Natural killer cell (primary cell): Measurements from ENCODE around the gene EIF4EBP3. TPM values are rescaled to one million over a fixed set of nuclear protein-coding genes. Genes with fewer than 3 reads are reported as not detected.

Experiments used
- ATAC-seq, 3 donors: fragments of 150-1000 bp in 2 of 3; fragments of 200-7000 bp in 1 of 3; cut with Tn5 transposase; 1 replicate in 1 of 3; 2 replicates in 2 of 3; pipeline ENCODE4 v1.10.0; 2021; ENCODE audit warnings: mild to moderate bottlenecking in 2 of 3, moderate library complexity in 2 of 3
- DNase-seq, 2 donors: peaks; one replicate each; pipeline versions ENCODE4 v3.0.0 to v3.0.0-alpha.2; 2013 to 2021; ENCODE audit warnings: mixed read lengths in 1 of 2
- H3K27ac ChIP-seq: one replicate; pipeline ENCODE4 v1.5.1; 2013; ENCODE audit warnings: mild to moderate bottlenecking, low read length
- H3K27me3 ChIP-seq: one replicate; pipeline ENCODE4 v1.6.1; 2013; ENCODE audit warnings: low read length; ENCODE audit not compliant: control insufficient read depth, insufficient read depth
- H3K36me3 ChIP-seq: one replicate; pipeline ENCODE4 v1.6.1; 2013; ENCODE audit warnings: low read length; ENCODE audit not compliant: control insufficient read depth, insufficient read depth
- H3K4me1 ChIP-seq: one replicate; pipeline ENCODE4 v1.6.1; 2013; ENCODE audit warnings: low read length; ENCODE audit not compliant: control insufficient read depth, insufficient read depth
- H3K4me3 ChIP-seq: one replicate; pipeline ENCODE4 v1.5.1; 2013; ENCODE audit warnings: low read length
- H3K9me3 ChIP-seq: one replicate; pipeline ENCODE4 v1.6.1; 2013; ENCODE audit warnings: low read length; ENCODE audit not compliant: control insufficient read depth, insufficient read depth
- H3K27ac Mint-ChIP-seq, 2 donors: one replicate each; pipeline ENCODE4 v1.8.0; 2022; ENCODE audit warnings: mild to moderate bottlenecking in 2 of 2, mixed read lengths in 2 of 2, moderate library complexity in 1 of 2
- H3K27me3 Mint-ChIP-seq, 2 donors: one replicate each; pipeline ENCODE4 v1.8.0; 2022; ENCODE audit warnings: low read depth in 2 of 2, mixed read lengths in 2 of 2
- H3K36me3 Mint-ChIP-seq: one replicate; pipeline ENCODE4 v1.8.0; 2022; ENCODE audit warnings: mixed read lengths
- H3K4me1 Mint-ChIP-seq, 2 donors: one replicate each; pipeline ENCODE4 v1.8.0; 2022; ENCODE audit warnings: mixed read lengths in 2 of 2
- H3K4me3 Mint-ChIP-seq: one replicate; pipeline ENCODE4 v1.8.0; 2022; ENCODE audit warnings: mild to moderate bottlenecking, moderate library complexity, mixed read lengths
- H3K9me3 Mint-ChIP-seq, 2 donors: one replicate each; pipeline ENCODE4 v1.8.0; 2022; ENCODE audit warnings: mixed read lengths in 2 of 2
- CTCF ChIP-seq: fragments of 200-600 bp; IDR thresholded peaks from one replicate; pipeline ENCODE4 v1.8.0; 2022; ENCODE audit warnings: antibody characterized with exemption
- WGBS: methylation state at CpG from one replicate; pipeline ENCODE4 v1.1.7; 2013; ENCODE audit warnings: missing lambda C conversion rate; ENCODE audit not compliant: insufficient coverage; 5-methylcytosine and 5-hydroxymethylcytosine counted together
- intact Hi-C: fragments of 100-400 bp; cut with micrococcal nuclease; formaldehyde crosslinking; loops from one replicate; pipeline ENCODE4 v1.14.2; 2022
- total RNA-seq, 4 donors: library from RNA; stranded (reverse); fragments of 120-200 nt in 1 of 4; gene quantifications; one replicate each; pipeline versions ENCODE4 v1.2.3 to v1.2.4, GENCODE V29; 2013 to 2022

Gene EIF4EBP3
- total RNA-seq, 3 donors from 2014 or later (not counting 1 experiment from before 2014, with no cell fraction given), result 5.8 to 9.4 (median 6.0) TPM

GRCh38 chr5:140560227-140560626, 12.8 kb downstream of the EIF4EBP3 start:
- no peak overlapping the region for H3K4me3 Mint-ChIP-seq
- no peak overlapping the region for H3K4me3 ChIP-seq
- 97% methylated on average over 10 of the region's 10 CpGs for WGBS
- TF ChIP-seq CTCF, result no peak
- no peaks in the 10 kb centered on the region for H3K27me3 Mint-ChIP-seq
- intact Hi-C loops, result no loop called here
- ATAC-seq, result no peak
- H3K9me3 Mint-ChIP-seq, result no peaks in the 10 kb centered on the region
- peaks cover 47 to 50% of the 10 kb centered on the region in 2 donors for H3K4me1 Mint-ChIP-seq
- no peaks in the 10 kb centered on the region for H3K36me3 Mint-ChIP-seq
- no peaks in the 10 kb centered on the region for H3K9me3 ChIP-seq
- H3K36me3 ChIP-seq, result no peaks in the 10 kb centered on the region
- H3K27ac ChIP-seq, result no peak overlapping the region
- DNase-seq, result peak in 1 of 2 donors; percentile 2
- peak overlapping the region in 1 of 2 donors; percentile 33 for H3K27ac Mint-ChIP-seq
- no peaks in the 10 kb centered on the region for H3K27me3 ChIP-seq
- peaks cover 37% of the 10 kb centered on the region for H3K4me1 ChIP-seq

GRCh38 chr5:140561753-140562523, 14.5 kb downstream of the EIF4EBP3 start:
- TF ChIP-seq CTCF, result no peak
- H3K4me1 Mint-ChIP-seq, result peaks cover 37 to 48% of the 10 kb centered on the region in 2 donors
- DNase-seq (peak in 1 of 2 donors; percentile 2), ATAC-seq (no peak)
- Histone ChIP-seq H3K27me3 (no peaks in the 10 kb centered on the region), H3K4me1 (peaks cover 28% of the 10 kb centered on the region), H3K9me3 (no peaks in the 10 kb centered on the region), H3K4me3 (no peak overlapping the region), H3K36me3 (peaks cover 3% of the 10 kb centered on the region), H3K27ac (no peak overlapping the region)
- H3K36me3 Mint-ChIP-seq, result no peaks in the 10 kb centered on the region
- H3K27ac Mint-ChIP-seq, result peak overlapping the region; percentile 94 to 96
- no peak overlapping the region for H3K4me3 Mint-ChIP-seq
- intact Hi-C loops, result no loop called here
- no peaks in the 10 kb centered on the region for H3K27me3 Mint-ChIP-seq
- WGBS, result 98% methylated on average over 8 of the region's 10 CpGs
- H3K9me3 Mint-ChIP-seq, result no peaks in the 10 kb centered on the region

GRCh38 chr5:140563596-140563995, 16.1 kb downstream of the EIF4EBP3 start:
- Mint-ChIP-seq H3K4me3 (peak overlapping the region; percentile 99), H3K36me3 (no peaks in the 10 kb centered on the region), H3K4me1 (peaks cover 42 to 52% of the 10 kb centered on the region in 2 donors), H3K9me3 (no peaks in the 10 kb centered on the region), H3K27ac (peak overlapping the region; percentile 94 to 96), H3K27me3 (no peaks in the 10 kb centered on the region)
- intact Hi-C loops, result no loop called here
- Histone ChIP-seq H3K4me3 (peak overlapping the region; percentile 89), H3K27ac (peak overlapping the region; percentile 94), H3K9me3 (no peaks in the 10 kb centered on the region), H3K36me3 (peaks cover 16% of the 10 kb centered on the region), H3K27me3 (no peaks in the 10 kb centered on the region), H3K4me1 (peaks cover 24% of the 10 kb centered on the region)
- no peak for TF ChIP-seq CTCF
- ATAC-seq (no peak), DNase-seq (no peak)
- 79% methylated on average over 7 of the region's 8 CpGs for WGBS
